ENCODE measurements around the gene GAREM1.

DNA sequence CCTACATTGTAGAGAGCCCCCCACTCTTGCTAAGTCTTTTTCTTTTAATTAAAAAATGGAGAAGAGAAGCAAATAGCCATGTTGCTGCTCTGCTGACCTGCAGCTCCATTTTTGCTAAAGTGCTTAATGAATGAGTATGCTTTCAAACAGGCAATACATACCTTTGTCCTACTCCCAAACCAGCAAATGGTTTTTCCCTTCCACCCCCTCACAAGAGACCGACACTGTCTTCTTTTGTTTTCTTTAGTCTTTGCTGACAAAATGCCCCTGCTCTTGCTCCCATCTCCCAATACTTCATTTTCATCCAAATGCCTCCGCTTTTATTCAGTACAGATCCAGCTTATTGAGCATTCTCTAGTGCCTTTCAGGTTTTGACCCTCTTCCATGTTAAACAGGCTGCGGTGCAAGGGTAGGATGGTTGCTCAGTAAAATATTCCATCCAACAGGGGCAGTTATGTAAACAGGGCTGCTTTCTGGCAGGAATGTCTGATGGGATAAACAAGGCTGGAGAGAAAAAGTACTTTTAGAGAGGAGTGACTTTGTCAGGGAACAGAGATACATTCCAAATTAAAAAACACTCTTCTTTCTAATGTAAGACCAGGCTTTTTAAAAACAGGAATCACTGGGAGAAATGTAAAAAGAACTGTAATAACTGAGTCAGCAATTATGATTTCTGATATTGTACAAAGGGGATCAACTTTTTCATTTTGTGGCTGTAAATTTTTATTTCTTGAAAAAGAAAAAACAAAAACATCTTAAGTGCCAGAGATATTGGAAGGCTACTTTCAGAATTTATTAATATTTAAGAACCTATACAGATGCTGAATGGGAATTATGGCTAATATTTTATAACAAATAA lies 144.0 kb downstream of the GAREM1 start:
- no peak for TF ChIP-seq ATF3 (CRISPR knock-in tag; conservative IDR thresholded peaks at IDR 0.05)
- TF ChIP-seq, protein P1, sequence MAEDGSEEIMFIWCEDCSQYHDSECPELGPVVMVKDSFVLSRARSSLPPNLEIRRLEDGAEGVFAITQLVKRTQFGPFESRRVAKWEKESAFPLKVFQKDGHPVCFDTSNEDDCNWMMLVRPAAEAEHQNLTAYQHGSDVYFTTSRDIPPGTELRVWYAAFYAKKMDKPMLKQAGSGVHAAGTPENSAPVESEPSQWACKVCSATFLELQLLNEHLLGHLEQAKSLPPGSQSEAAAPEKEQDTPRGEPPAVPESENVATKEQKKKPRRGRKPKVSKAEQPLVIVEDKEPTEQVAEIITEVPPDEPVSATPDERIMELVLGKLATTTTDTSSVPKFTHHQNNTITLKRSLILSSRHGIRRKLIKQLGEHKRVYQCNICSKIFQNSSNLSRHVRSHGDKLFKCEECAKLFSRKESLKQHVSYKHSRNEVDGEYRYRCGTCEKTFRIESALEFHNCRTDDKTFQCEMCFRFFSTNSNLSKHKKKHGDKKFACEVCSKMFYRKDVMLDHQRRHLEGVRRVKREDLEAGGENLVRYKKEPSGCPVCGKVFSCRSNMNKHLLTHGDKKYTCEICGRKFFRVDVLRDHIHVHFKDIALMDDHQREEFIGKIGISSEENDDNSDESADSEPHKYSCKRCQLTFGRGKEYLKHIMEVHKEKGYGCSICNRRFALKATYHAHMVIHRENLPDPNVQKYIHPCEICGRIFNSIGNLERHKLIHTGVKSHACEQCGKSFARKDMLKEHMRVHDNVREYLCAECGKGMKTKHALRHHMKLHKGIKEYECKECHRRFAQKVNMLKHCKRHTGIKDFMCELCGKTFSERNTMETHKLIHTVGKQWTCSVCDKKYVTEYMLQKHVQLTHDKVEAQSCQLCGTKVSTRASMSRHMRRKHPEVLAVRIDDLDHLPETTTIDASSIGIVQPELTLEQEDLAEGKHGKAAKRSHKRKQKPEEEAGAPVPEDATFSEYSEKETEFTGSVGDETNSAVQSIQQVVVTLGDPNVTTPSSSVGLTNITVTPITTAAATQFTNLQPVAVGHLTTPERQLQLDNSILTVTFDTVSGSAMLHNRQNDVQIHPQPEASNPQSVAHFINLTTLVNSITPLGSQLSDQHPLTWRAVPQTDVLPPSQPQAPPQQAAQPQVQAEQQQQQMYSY (CRISPR knock-in tag; IDR thresholded peaks at IDR 0.05) = no peak
- TF ChIP-seq ATF1 (CRISPR knock-in tag; IDR thresholded peaks at IDR 0.05) = no peak
- no peak for TF ChIP-seq MAX (CRISPR knock-in tag; IDR thresholded peaks at IDR 0.05)
- no peak for TF ChIP-seq CTCF (IDR thresholded peaks at IDR 0.05)
